ENCODE data around the gene FIZ1. TPM values are rescaled to one million over a fixed set of nuclear protein-coding genes. Genes with fewer than 3 reads are reported as not detected.

Gene FIZ1
- total and polyA plus RNA-seq, 2 donors from 2014 or later, result 11.9 to 17.9 TPM

GRCh38 chr19:55606471-55606787 is 7.1 kb upstream of the FIZ1 start:
- intact Hi-C loops (cut with DNase I), result no loop called here
- FAIRE-seq, result no peak
- TF ChIP-seq CTCF (IDR thresholded peaks at IDR 0.05; ENCODE audit: borderline replicate concordance, extremely low read depth, insufficient read depth), result no peak
- Histone ChIP-seq H3K9me3 (ENCODE audit: control insufficient read depth in 2 of 3, insufficient read depth in 1 of 3, low read length in 3 of 3) (no peaks in the 10 kb centered on the region), H3K4me1 (ENCODE audit: control insufficient read depth in 2 of 3, insufficient read depth in 2 of 3, low read depth in 1 of 3, low read length in 3 of 3) (peaks cover 0 to 12% (median 0%) of the 10 kb centered on the region in 3 donors), H3K9ac (ENCODE audit: low read length in 3 of 3) (peak overlapping the region; percentile 61 to 83 (median 72)), H3K27me3 (ENCODE audit: control insufficient read depth, insufficient read depth, low read length) (no peaks in the 10 kb centered on the region), H3K27ac (ENCODE audit: low read depth in 2 of 2, low read length in 2 of 2) (peak overlapping the region; percentile 90 to 95), H3K4me3 (ENCODE audit: low read length in 3 of 3) (peak overlapping the region; percentile 81 to 92 (median 89)), H3K36me3 (ENCODE audit: control insufficient read depth in 2 of 3, insufficient read depth in 3 of 3, low read length in 3 of 3) (peaks cover 0 to 3% (median 0%) of the 10 kb centered on the region in 3 donors)
- no peak for DNase-seq

DNA sequence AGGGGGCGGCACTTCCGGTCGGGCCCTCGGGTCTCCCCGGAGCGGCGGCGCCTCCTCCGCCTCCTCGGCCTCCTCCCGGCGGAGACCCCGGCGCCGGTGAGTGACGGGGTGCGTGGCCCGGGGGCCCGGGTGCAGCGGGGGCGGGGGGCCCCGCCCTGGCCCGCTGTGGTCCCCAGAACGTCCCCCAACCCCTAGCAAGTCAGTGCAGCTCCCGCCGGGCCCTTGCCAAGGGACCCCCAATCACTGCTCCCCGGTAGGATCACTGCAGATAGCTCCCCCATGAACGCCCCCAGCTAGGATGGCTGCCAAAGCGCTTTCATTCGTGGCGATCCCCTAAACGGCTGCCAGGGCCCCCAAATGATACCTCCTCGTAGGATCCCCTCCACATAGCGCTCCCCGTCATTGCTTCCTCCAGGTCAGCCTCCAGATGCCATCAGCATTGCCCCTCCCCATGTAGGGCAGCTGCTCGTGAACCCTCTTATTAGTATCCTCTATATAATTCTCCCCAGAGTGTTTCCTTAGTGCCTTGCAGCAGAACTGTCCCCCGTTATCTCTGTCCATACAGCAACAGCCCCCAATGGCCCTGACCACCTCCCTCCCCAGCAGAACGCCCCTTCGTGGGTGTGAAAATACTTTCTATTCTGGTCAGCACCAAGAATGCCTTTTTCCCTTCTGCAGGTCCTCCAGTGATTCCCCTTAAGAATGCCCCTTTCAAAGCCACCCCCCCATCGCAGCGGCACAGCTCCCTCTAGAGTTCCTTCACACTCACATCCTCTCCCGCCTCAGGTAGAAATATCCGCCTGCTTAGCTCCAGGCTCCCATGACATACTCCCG is 6.5 kb upstream of the FIZ1 start, which contains the start of gene ZNF865:
Gene ZNF865 (plus strand): TSS at position 11 of the 834 bp plus-strand sequence. CDS start 7,972 bp downstream, outside the sequence.
- intact Hi-C loops (cut with DNase I), result no loop called here
- DNase-seq, result peak; percentile 87 to 94 (median 90)
- H3K4me1 ChIP-seq (ENCODE audit: control insufficient read depth in 2 of 3, insufficient read depth in 2 of 3, low read depth in 1 of 3, low read length in 3 of 3), result peaks cover 0 to 18% (median 3%) of the 10 kb centered on the region in 3 donors
- TF ChIP-seq CTCF (IDR thresholded peaks at IDR 0.05; ENCODE audit: borderline replicate concordance, extremely low read depth, insufficient read depth), result peak; percentile 68
- H3K4me3 ChIP-seq (ENCODE audit: low read length in 3 of 3), result peak within 1 kb of the TSS; percentile 81 to 92 (median 89)
- no peaks in the 10 kb centered on the region for H3K27me3 ChIP-seq (ENCODE audit: control insufficient read depth, insufficient read depth, low read length)
- H3K36me3 ChIP-seq (ENCODE audit: control insufficient read depth in 2 of 3, insufficient read depth in 3 of 3, low read length in 3 of 3), result peaks cover 0 to 3% (median 0%) of the 10 kb centered on the region in 3 donors
- peak within 1 kb of the TSS; percentile 92 to 98 for H3K27ac ChIP-seq (ENCODE audit: low read depth in 2 of 2, low read length in 2 of 2)
- FAIRE-seq, result no peak
- peak within 1 kb of the TSS; percentile 81 to 90 (median 83) for H3K9ac ChIP-seq (ENCODE audit: low read length in 3 of 3)
- H3K9me3 ChIP-seq (ENCODE audit: control insufficient read depth in 2 of 3, insufficient read depth in 1 of 3, low read length in 3 of 3), result no peaks in the 10 kb centered on the region

GRCh38 chr19:55605207-55605636 is 5.9 kb upstream of the FIZ1 start:
- intact Hi-C loops (cut with DNase I), result no loop called here
- DNase-seq (peak; percentile 99 to 100 (median 99)), FAIRE-seq (no peak)
- Histone ChIP-seq H3K9ac (ENCODE audit: low read length in 3 of 3) (peak overlapping the region in 2 of 3 donors; percentile 27 to 60), H3K27me3 (ENCODE audit: control insufficient read depth, insufficient read depth, low read length) (no peaks in the 10 kb centered on the region), H3K27ac (ENCODE audit: low read depth in 2 of 2, low read length in 2 of 2) (peak overlapping the region; percentile 92 to 98), H3K9me3 (ENCODE audit: control insufficient read depth in 2 of 3, insufficient read depth in 1 of 3, low read length in 3 of 3) (no peaks in the 10 kb centered on the region), H3K36me3 (ENCODE audit: control insufficient read depth in 2 of 3, insufficient read depth in 3 of 3, low read length in 3 of 3) (peaks cover 0 to 3% (median 0%) of the 10 kb centered on the region in 3 donors), H3K4me3 (ENCODE audit: low read length in 3 of 3) (peak overlapping the region; percentile 66 to 89 (median 75)), H3K4me1 (ENCODE audit: control insufficient read depth in 2 of 3, insufficient read depth in 2 of 3, low read depth in 1 of 3, low read length in 3 of 3) (peaks cover 0 to 20% (median 3%) of the 10 kb centered on the region in 3 donors)
- TF ChIP-seq CTCF (IDR thresholded peaks at IDR 0.05; ENCODE audit: borderline replicate concordance, extremely low read depth, insufficient read depth), result no peak
